ENCODE results near the gene C4orf17. TPM values are rescaled to one million over a fixed set of nuclear protein-coding genes. Genes with fewer than 3 reads are reported as not detected.
A peak's percentile ranks its signal among the peaks of the same experiment; 100 is the strongest.
"Not testable (repeated sequence)": the region's sequence is repeated elsewhere in the genome, so short reads cannot be mapped to it uniquely, and the experiment has no call there.

Gene C4orf17
- total and polyA plus RNA-seq, 4 experiments from 2014 or later, result not detected

GRCh38 chr4:99506781-99507180 is 4.0 kb upstream of the C4orf17 start:
- CTCF ChIA-PET (ENCODE audit: partially characterized antibody), result no interaction called here
- peak overlapping the region in 1 of 8 donors; percentile 75 for H3K4me3 Mint-ChIP-seq

GRCh38 chr4:99507349-99507748 is 3.5 kb upstream of the C4orf17 start:
- Mint-ChIP-seq H3K9me3 (peaks cover 0 to 5% (median 0%) of the 10 kb centered on the region in 8 donors), H3K4me3 (peak overlapping the region in 6 of 8 donors; percentile 21 to 79 (median 50)), H3K4me1 (peaks cover 22 to 54% (median 35%) of the 10 kb centered on the region in 4 donors), H3K27me3 (no peaks in the 10 kb centered on the region), H3K27ac (peak overlapping the region; percentile 67 to 96 (median 87)), H3K36me3 (no peaks in the 10 kb centered on the region)
- CTCF ChIA-PET (ENCODE audit: partially characterized antibody), result no interaction called here
- Histone ChIP-seq H3K27me3 (ENCODE audit: insufficient read depth, low read length) (no peaks in the 10 kb centered on the region), H3K36me3 (ENCODE audit: insufficient read depth, low read length) (no peaks in the 10 kb centered on the region), H3K9me3 (ENCODE audit: control insufficient read depth in 1 of 2, low read length in 2 of 2) (no peaks in the 10 kb centered on the region), H3K4me1 (ENCODE audit: insufficient read depth, low read length) (peaks cover 41% of the 10 kb centered on the region), H3K4me3 (ENCODE audit: low read length in 2 of 2) (no peak overlapping the region), H3K27ac (ENCODE audit: low read depth, low read length) (no peak overlapping the region)
- POLR2A ChIA-PET (ENCODE audit: partially characterized antibody), result interaction anchor here (0.6 to 1.9 kb wide), 3 partner anchors 56 to 1060 kb away, joined by 3 to 12 read pairs (median 4); partner anchors contain the start of genes ADH5 and TRMT10A
- intact Hi-C loops (cut with micrococcal nuclease), result loop anchor here (5.0 kb wide), 1 partner anchor 1840 kb away; the partner anchor contains the start of gene PPP3CA
- DNase-seq, result no peak

More at GRCh38 chr4:99506781-99507180, 4.0 kb upstream of the C4orf17 start:
- H3K27ac Mint-ChIP-seq, result peak overlapping the region; percentile 67 to 96 (median 79)
- H3K9me3 Mint-ChIP-seq, result peaks cover 0 to 5% (median 0%) of the 10 kb centered on the region in 8 donors
- H3K27me3 ChIP-seq (ENCODE audit: insufficient read depth, low read length), result no peaks in the 10 kb centered on the region
- DNase-seq, result peak in 1 of 5 donors; percentile 23
- H3K4me3 ChIP-seq (ENCODE audit: low read length in 2 of 2), result no peak overlapping the region
- H3K4me1 ChIP-seq (ENCODE audit: insufficient read depth, low read length), result peaks cover 41% of the 10 kb centered on the region
- H3K36me3 ChIP-seq (ENCODE audit: insufficient read depth, low read length), result no peaks in the 10 kb centered on the region
- peaks cover 22 to 54% (median 35%) of the 10 kb centered on the region in 4 donors for H3K4me1 Mint-ChIP-seq
- H3K27me3 Mint-ChIP-seq, result no peaks in the 10 kb centered on the region
- intact Hi-C loops (cut with micrococcal nuclease), result loop anchor here (5.0 kb wide), 1 partner anchor 1841 kb away; the partner anchor contains the start of gene PPP3CA
- H3K27ac ChIP-seq (ENCODE audit: low read depth, low read length), result no peak overlapping the region
- no peaks in the 10 kb centered on the region for H3K9me3 ChIP-seq (ENCODE audit: control insufficient read depth in 1 of 2, low read length in 2 of 2)
- no peaks in the 10 kb centered on the region for H3K36me3 Mint-ChIP-seq
- POLR2A ChIA-PET (ENCODE audit: partially characterized antibody), result no interaction called here

GRCh38 chr4:99507762-99508161 is 3.1 kb upstream of the C4orf17 start:
- Histone ChIP-seq H3K4me1 (ENCODE audit: insufficient read depth, low read length) (peaks cover 41% of the 10 kb centered on the region), H3K4me3 (ENCODE audit: low read length in 2 of 2) (no peak overlapping the region), H3K36me3 (ENCODE audit: insufficient read depth, low read length) (no peaks in the 10 kb centered on the region), H3K9me3 (ENCODE audit: control insufficient read depth in 1 of 2, low read length in 2 of 2) (no peaks in the 10 kb centered on the region), H3K27ac (ENCODE audit: low read depth, low read length) (no peak overlapping the region), H3K27me3 (ENCODE audit: insufficient read depth, low read length) (no peaks in the 10 kb centered on the region)
- H3K4me3 Mint-ChIP-seq, result peak overlapping the region in 6 of 8 donors; percentile 21 to 79 (median 50)
- H3K27ac Mint-ChIP-seq, result peak overlapping the region; percentile 58 to 96 (median 87)
- DNase-seq, result peak; percentile 11 to 63 (median 30)
- intact Hi-C loops (cut with micrococcal nuclease), result loop anchor here (5.0 kb wide), 1 partner anchor 1840 kb away; the partner anchor contains the start of gene PPP3CA
- H3K4me1 Mint-ChIP-seq, result peaks cover 22 to 54% (median 35%) of the 10 kb centered on the region in 4 donors
- no peaks in the 10 kb centered on the region for H3K36me3 Mint-ChIP-seq
- ChIA-PET CTCF (ENCODE audit: partially characterized antibody) (no interaction called here), POLR2A (ENCODE audit: partially characterized antibody) (interaction anchor here (0.6 to 1.9 kb wide), 3 partner anchors 56 to 1060 kb away, joined by 3 to 12 read pairs (median 4); partner anchors contain the start of genes ADH5 and TRMT10A)
- H3K9me3 Mint-ChIP-seq, result peaks cover 0 to 5% (median 0%) of the 10 kb centered on the region in 8 donors
- peaks cover 0 to 2% of the 10 kb centered on the region in 2 donors for H3K27me3 Mint-ChIP-seq

GRCh38 chr4:99518601-99519295 is 7.9 kb downstream of the C4orf17 start:
- H3K4me1 ChIP-seq (ENCODE audit: insufficient read depth, low read length), result no peaks in the 10 kb centered on the region
- no peak overlapping the region for H3K27ac Mint-ChIP-seq
- CTCF ChIA-PET (ENCODE audit: partially characterized antibody), result no interaction called here
- no peaks in the 10 kb centered on the region for H3K36me3 Mint-ChIP-seq
- H3K4me3 ChIP-seq (ENCODE audit: low read length in 2 of 2), result no peak overlapping the region
- intact Hi-C loops (cut with micrococcal nuclease), result no loop called here
- H3K9me3 Mint-ChIP-seq, result no peaks in the 10 kb centered on the region
- no peak overlapping the region for H3K27ac ChIP-seq (ENCODE audit: low read depth, low read length)
- no peaks in the 10 kb centered on the region for H3K4me1 Mint-ChIP-seq
- no peaks in the 10 kb centered on the region for H3K36me3 ChIP-seq (ENCODE audit: insufficient read depth, low read length)
- no peaks in the 10 kb centered on the region for H3K9me3 ChIP-seq (ENCODE audit: control insufficient read depth in 1 of 2, low read length in 2 of 2)
- no peak for DNase-seq
- peaks cover 0 to 3% of the 10 kb centered on the region in 2 donors for H3K27me3 Mint-ChIP-seq
- POLR2A ChIA-PET (ENCODE audit: partially characterized antibody), result no interaction called here
- H3K4me3 Mint-ChIP-seq, result no peak overlapping the region
- H3K27me3 ChIP-seq (ENCODE audit: insufficient read depth, low read length), result no peaks in the 10 kb centered on the region

GRCh38 chr4:99529228-99529627 is 18.4 kb downstream of the C4orf17 start:
- no peak for DNase-seq
- Mint-ChIP-seq H3K27ac (no peak overlapping the region), H3K36me3 (no peaks in the 10 kb centered on the region), H3K9me3 (peaks cover 0 to 3% (median 0%) of the 10 kb centered on the region in 8 donors), H3K4me1 (no peaks in the 10 kb centered on the region), H3K27me3 (peaks cover 4 to 9% of the 10 kb centered on the region in 2 donors), H3K4me3 (no peak overlapping the region)
- no peaks in the 10 kb centered on the region for H3K9me3 ChIP-seq (ENCODE audit: control insufficient read depth in 1 of 2, low read length in 2 of 2)
- no peak overlapping the region for H3K27ac ChIP-seq (ENCODE audit: low read depth, low read length)
- ChIA-PET CTCF (ENCODE audit: partially characterized antibody) (no interaction called here), POLR2A (ENCODE audit: partially characterized antibody) (no interaction called here)
- H3K4me3 ChIP-seq (ENCODE audit: low read length in 2 of 2), result no peak overlapping the region
- no peaks in the 10 kb centered on the region for H3K36me3 ChIP-seq (ENCODE audit: insufficient read depth, low read length)
- no peaks in the 10 kb centered on the region for H3K4me1 ChIP-seq (ENCODE audit: insufficient read depth, low read length)
- no peaks in the 10 kb centered on the region for H3K27me3 ChIP-seq (ENCODE audit: insufficient read depth, low read length)
- intact Hi-C loops (cut with micrococcal nuclease), result no loop called here

- Mint-ChIP-seq H3K9me3 (peaks cover 0 to 3% (median 0%) of the 10 kb centered on the region in 8 donors), H3K4me3 (peak overlapping the region in 1 of 8 donors; percentile 21), H3K36me3 (no peaks in the 10 kb centered on the region), H3K27me3 (peaks cover 5 to 9% of the 10 kb centered on the region in 2 donors), H3K27ac (no peak overlapping the region), H3K4me1 (no peaks in the 10 kb centered on the region)
- intact Hi-C loops (cut with micrococcal nuclease), result no loop called here
- Histone ChIP-seq H3K9me3 (ENCODE audit: control insufficient read depth in 1 of 2, low read length in 2 of 2) (no peaks in the 10 kb centered on the region), H3K36me3 (ENCODE audit: insufficient read depth, low read length) (no peaks in the 10 kb centered on the region), H3K4me1 (ENCODE audit: insufficient read depth, low read length) (no peaks in the 10 kb centered on the region), H3K27ac (ENCODE audit: low read depth, low read length) (no peak overlapping the region), H3K4me3 (ENCODE audit: low read length in 2 of 2) (no peak overlapping the region), H3K27me3 (ENCODE audit: insufficient read depth, low read length) (no peaks in the 10 kb centered on the region)
- DNase-seq, result no peak
- CTCF ChIA-PET (ENCODE audit: partially characterized antibody), result no interaction called here
- POLR2A ChIA-PET (ENCODE audit: partially characterized antibody), result no interaction called here
Measured at GRCh38 chr4:99529956-99530355, 19.1 kb downstream of the C4orf17 start.

- H3K4me1 ChIP-seq (ENCODE audit: insufficient read depth, low read length); H3K36me3 ChIP-seq (ENCODE audit: insufficient read depth, low read length); H3K27ac ChIP-seq (ENCODE audit: low read depth, low read length); H3K4me3 Mint-ChIP-seq; H3K4me3 ChIP-seq (ENCODE audit: low read length in 2 of 2); H3K36me3 Mint-ChIP-seq; H3K9me3 Mint-ChIP-seq; H3K4me1 Mint-ChIP-seq; H3K9me3 ChIP-seq (ENCODE audit: control insufficient read depth in 1 of 2, low read length in 2 of 2); H3K27me3 ChIP-seq (ENCODE audit: insufficient read depth, low read length); DNase-seq; H3K27me3 Mint-ChIP-seq; intact Hi-C loops (cut with micrococcal nuclease); H3K27ac Mint-ChIP-seq; CTCF ChIA-PET (ENCODE audit: partially characterized antibody); POLR2A ChIA-PET (ENCODE audit: partially characterized antibody): not testable (repeated sequence)
Measured at GRCh38 chr4:99534699-99535098, 23.9 kb downstream of the C4orf17 start.

Data from CD4-positive, alpha-beta memory T cell (primary cell).